Measurements from ENCODE around the gene CDIP1.
A peak's percentile ranks its signal among the peaks of the same experiment; 100 is the strongest.

CDIP1 gene

DNA sequence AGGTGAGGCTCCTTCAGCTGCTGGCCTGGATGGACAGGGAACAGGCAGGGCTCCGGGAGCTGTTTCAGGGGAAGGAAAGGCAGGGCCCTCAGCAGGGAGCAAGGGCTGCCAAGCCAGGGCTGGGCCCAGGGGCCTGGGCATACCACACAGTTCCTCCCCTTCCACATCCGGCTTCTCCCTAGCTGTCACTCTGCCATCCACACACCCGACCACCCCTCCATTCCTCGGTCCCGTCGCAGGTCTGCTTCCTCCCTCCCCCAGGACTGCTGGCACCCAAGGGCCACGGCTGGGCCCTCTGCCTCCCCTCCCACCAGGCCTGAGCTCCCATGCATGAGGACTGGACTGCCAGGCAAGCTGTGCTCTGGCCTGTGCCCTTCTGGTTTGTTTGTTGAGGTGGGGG is 24.0 kb downstream of the CDIP1 start:
- no peak for DNase-seq (ENCODE audit: low read depth)

DNA sequence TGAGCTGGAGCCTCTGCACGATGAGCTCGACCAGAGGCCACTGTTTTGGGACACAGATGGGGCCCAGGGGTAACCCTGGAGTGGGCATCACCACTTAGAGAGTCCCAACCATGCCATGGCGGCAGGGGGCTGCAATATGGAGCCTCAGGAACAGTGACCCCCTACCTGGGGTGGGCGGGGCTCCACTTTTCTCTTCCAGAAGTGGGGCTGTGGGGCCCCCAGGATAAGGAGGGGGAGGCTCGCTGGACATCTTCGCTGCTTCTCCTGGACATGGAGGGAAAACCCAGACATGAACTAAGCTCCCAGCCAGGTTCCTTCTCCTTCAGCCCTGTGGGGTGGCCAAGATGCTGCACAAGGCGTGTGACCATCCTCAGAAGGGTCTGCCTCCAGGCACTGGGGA is 24.7 kb downstream of the CDIP1 start:
- no peak for DNase-seq (ENCODE audit: low read depth)

DNA sequence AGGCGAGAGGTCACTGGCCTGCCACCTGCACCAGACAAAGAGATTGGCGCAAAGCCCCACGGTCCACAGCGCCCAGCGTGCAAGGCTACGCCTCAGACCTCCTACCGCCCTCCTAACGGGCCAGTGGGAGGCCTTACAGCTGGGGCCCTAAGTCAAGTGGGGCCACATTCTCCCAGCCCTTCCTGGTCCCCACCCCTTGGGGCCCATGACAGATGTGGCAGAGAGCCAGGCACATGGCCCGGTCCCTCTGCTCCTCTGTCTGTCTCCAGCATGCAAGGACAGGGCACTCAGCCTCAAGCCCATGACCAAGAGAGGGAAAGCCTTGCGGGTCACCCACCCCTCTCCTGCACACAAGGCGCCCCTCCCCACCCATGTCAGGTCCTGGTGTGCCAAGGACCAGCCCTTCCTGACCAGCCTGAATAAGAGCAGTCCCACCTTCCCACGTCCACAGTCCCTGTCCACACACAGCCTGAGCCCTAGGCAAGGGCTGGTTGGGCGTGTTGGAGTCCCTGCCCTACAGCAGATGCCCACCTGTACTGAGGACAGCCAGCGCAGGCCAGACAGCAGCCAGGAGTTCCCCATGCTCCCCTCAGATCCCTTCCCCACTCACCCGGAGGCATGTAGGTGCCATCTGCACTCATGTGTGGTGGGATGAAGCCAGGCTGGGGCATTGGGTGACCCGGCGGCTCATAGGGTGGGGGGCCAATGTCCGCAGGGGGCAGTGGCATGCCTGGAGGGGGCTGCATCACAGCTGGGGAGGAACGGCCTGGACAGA is 25.3 kb downstream of the CDIP1 start:
- DNase-seq (ENCODE audit: low read depth), result no peak

DNA sequence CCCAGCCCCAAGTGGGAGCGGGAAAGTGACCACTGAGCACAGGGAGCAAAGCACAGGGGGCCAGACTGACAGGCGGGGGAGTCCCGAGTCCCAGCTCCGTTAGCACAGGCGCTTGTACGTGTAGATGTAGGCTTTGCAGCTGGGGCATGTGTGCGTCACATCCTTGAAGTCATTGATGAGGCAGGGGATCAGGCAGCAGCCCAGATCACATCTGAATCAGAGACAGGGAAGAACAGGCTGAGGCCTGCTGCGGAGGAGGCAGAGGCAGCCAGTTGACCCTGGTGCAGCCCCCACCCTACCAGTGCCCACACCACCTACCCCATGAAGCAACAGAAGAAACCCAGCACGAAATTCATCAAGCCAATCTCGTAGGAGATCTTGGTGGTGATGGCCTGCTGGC is 26.1 kb downstream of the CDIP1 start:
- DNase-seq (ENCODE audit: low read depth), result no peak

DNA sequence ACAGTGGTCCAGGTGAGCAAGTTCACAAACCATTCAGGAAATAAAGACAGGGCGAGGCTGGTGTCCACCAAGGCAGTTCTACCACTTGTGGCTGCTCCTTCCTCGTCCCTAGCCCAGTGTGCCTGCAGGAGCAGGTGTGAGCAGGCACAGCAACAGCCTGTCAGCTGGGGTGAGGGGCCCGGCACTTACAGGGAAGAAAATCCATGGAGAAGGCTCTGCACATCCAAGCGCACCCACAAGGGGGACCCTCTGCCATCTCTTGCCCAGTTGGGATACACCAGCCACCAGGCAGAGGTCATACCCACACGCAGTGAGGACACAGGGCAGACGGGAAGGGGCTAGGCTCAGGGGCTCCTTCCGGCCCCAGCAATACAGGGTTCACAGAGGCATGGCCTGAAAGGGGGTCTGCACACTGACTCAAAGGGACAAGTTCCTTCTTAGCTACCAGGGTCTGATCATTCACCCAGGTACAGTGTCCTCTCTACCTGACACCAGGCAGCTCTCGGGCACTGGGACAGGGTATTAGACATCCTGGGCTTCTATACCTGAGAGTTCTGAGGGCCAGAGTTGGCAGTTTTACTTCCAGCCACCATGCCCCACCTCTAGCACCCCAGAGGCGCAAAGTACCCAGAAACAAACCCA is 27.0 kb downstream of the CDIP1 start:
- no peak for DNase-seq (ENCODE audit: low read depth)

DNA sequence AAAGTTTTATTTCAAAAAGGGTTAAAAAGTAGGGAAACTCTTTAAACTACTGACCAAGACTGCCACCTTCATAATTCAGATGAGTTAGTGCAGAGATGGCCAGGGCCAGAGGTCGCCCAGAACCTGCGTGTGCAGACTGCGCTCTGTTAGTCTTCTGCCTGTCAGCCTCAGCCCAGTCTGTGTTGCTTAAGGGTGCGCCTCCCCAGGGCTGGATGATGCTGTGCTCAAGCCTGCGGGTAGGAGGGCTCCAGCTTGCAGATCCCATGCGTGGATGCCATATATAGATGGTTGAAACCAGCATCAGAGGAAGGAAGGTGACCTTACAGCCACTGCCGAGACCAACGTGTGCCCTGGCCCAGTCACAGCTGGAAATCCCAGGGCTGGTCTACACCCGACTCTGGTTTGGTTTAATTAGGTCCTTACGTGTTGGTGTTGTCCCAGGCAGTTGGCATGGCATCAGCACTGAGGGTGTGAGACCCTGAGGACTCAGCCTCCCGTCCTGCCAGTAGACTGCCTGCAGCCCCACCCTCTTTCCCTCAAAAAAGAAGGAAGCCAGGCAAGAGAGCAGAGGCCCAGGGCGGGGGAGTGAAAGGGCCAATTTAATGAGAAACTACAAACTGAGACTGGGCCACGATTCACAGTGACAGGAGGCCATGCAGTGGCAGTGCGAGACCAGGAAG is 27.7 kb downstream of the CDIP1 start:
- DNase-seq (ENCODE audit: low read depth), result no peak

DNA sequence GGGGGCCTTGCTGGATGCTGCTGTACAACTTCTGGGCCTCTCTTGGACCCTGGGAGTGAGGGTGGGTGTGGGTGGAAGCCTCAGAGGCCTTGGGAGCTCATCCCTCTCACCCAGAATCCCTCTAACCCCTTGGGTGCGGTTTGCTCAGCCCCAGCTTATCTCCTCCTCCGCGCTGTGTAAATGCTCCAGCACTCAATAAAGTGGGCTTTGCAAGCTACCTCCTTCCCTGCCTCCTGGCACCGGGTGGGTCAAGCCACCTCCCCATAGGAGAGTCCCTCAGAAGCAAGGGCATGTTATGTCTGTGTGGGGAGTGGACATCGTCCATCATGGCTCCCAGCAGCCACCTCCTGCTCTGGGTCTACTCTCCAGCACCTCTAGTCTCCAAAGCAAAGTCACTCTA is 28.4 kb downstream of the CDIP1 start:
- DNase-seq (ENCODE audit: low read depth), result no peak

DNA sequence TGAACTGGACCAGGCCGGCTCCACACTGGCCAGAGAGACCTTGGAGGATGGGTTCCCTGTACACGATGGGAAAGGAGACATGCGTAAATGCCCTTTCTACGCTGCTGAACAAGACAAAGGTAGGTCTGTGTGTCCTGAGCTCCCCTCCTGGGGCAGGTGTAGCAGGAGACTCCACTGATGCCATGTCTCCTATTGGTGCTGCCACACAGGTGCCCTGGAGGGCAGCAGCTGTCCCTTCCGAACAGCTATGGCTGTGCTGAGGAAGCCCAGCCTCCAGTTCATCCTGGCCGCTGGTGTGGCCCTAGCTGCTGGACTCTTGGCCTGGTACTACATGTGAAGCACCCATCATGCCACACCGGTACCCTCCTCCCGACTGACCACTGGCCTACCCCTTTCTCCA is 29.2 kb downstream of the CDIP1 start:
- no peak for DNase-seq (ENCODE audit: low read depth)

DNA sequence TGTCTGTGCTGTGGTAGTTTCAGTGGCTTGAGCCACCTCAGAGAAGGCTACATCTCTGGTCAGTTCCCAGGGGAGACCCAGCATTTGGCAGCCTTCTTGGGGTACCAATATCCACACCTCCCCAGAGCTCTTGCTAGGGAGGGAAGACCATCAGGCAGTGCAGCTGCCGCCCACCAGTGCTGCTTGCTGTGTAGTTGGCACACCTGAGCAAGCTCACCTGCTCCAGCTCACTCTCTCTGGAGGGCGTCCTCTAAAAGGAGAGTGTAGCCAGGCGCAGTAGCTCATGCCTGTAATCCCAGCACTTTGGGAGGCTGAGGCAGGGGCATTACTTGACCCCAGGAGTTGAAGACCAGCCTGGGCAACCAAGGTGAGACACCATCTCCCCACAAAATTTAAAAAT is 29.8 kb downstream of the CDIP1 start:
- DNase-seq (ENCODE audit: low read depth), result no peak

DNA sequence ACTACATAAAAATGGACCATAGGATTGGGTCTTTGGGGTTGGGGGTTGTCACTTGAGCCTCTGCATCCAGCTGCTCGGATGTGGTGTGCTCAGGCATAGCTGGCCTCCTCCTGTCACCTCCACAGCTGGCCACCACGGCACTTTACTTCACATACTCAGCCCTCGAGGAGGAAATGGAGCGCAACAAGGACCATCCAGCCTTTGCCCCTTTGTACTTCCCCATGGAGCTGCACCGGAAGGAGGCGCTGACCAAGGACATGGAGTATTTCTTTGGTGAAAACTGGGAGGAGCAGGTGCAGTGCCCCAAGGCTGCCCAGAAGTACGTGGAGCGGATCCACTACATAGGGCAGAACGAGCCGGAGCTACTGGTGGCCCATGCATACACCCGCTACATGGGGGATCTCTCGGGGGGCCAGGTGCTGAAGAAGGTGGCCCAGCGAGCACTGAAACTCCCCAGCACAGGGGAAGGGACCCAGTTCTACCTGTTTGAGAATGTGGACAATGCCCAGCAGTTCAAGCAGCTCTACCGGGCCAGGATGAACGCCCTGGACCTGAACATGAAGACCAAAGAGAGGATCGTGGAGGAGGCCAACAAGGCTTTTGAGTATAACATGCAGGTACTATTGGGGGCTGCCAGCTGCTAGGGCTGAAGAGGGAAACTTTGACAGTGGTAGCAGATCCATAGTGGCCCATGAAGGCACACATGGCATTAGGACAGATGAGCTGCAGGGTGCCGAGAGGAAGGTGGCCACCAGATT is 30.8 kb downstream of the CDIP1 start:
- no peak for DNase-seq (ENCODE audit: low read depth)

DNA sequence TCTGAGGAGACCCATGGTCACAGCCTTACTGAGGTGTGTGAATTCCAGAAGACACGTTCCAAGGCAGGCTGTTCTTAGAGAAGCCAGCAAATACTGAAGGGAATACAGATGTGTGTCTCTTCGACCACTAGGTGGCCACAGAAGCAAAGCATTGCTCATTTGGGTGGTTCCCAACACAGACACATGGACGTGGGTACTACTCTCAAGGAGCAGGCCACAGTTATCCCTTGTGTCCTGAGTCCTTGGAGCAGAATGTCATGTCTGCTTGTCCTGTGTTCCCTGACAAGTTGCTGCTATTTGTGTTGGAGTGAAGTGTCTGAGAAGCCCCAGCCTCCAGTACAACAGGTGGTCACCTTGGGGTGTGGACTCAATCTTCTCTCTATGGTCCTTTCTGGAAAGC is 32.1 kb downstream of the CDIP1 start:
- peak; percentile 77 for DNase-seq (ENCODE audit: low read depth)

DNA sequence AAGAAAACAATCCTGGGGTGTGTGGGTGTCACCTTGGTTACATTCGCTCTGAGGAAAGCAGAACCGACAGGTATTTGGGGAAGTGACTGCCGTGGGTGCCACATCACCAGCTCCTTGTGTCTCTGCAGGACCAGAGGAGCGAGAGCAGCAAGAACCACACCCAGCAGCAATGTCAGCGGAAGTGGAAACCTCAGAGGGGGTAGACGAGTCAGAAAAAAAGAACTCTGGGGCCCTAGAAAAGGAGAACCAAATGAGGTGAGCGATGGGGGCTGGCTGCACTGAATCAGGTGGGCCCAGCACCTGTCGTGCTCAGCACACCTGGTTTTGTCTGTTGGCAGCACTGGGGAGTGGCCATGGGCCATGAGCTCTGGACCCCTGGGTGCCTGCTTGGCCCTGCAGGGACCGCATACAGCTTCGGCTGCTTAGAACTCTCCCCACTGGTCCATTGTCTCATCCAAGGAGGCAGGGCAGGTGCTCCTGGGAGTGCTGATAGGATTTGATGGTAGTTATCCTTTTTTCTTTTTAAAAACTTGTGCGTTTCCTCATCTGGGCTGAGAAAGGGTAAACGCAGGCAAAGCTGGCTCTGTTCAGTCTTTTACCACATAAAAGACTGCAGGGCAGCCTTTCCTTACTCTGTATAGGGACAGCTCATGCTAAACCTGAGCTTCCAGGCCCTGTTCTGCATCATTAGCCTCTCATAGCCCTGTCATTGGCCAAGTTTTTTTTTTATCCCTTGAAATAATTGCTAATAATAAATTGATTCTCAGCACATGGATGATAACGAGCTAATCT is 33.0 kb downstream of the CDIP1 start:
- no peak for DNase-seq (ENCODE audit: low read depth)

DNA sequence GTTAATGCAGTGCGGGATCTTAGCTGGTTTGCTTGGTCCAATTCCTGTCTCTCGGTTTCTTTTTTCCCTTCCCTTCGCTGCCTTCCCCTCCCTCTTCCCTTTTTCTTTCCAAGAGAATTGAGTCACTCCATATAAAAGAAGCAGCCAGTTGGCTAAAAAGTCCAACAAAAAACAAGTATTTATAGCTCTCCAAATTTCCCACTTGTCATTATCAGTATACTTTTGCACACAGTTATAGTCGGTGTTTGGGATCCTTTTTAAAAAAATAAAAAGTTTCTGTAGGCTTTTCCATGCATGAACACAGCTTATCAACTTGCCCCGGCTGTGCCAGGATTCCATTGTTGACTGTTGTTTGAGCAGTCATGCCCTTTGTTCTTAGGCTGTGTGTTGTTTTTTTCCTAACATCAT is 37.5 kb downstream of the CDIP1 start:
- DNase-seq (ENCODE audit: low read depth), result no peak

DNA sequence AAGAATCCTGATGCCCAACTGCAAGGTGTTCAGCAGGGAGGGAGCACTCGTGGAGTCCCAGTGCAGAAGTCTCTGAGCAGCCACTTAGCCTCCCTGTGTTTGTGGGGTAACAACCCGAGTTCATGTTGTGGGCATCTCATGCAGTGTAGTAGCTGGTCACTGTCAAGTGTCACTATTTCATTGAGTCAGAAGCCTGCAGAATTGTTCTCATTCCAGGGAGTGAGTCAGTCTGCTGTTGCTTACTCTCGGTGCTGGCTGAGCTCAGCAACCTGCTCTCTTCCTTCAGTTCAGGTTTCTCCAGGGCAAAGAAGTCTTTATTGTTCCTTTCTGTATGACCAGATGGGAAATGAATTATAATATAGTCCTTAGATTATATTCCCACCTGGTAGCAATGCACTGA is 38.3 kb downstream of the CDIP1 start:
- no peak for DNase-seq (ENCODE audit: low read depth)

DNA sequence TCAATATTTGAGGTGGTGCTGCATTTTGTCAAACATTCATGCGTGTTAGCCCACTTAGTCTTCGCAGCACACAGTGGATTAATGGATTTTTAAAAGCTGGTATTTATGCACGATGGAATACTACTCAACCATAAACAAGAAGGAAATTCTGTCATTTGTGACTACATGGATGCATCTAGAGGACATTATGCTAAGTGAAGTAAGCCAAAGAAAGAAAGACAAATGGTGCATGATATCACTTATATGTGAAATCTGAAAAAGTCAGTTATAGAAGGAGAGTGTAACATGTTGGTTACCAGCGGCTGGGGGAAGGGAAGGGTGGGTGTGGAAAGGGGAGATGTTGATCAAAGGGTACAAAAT is 39.4 kb downstream of the CDIP1 start:
- no peak for DNase-seq (ENCODE audit: low read depth)

DNA sequence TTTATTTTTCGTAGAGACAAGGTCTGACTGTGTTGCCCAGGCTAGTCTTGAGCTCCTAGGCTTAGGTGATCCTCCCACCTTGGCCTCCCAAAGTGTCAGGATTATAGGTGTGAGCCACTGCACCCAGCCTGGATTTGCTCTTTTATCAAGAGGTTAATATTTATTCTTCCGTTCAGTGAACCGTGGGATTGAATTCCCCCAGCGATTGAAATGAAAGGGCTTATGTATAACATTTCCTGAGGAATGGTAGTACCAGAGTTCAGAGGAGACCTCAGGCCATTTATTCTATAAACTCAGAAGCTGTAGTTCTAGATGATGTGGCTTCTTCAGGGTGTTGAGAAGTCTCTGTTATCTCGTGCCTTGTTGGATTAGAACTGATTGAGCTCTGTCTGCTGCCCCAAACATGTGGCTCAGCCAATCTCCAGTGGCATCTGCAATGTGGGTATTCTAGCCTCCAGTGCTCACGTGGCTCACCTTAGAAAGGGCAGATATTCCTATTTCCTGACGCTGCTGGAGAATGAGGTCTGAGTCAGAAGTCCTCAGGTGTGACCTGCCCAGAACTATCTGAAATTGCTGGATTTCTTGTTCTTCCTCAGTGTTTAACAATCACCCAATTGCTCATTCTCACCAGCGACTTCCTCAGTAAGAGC is 39.9 kb downstream of the CDIP1 start:
- DNase-seq (ENCODE audit: low read depth), result no peak

DNA sequence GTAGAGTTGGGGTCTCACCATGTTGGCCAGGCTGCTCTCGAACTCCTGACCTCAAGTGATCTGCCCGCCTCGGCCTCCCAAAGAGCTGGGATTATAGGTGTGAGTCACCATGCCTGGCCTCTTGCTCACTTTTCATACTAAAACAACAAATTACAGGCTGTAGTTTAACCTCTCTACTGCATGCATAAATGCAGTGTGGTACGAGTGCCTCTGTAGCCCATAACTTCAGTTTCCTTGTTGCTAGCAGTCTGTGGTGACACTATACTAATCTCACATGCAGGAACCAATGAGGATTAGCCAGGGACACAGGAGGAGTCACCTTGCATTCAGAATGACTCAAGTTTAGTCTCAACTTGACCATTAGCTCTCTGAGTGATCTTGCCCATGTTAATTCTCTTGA is 42.3 kb downstream of the CDIP1 start:
- no peak for DNase-seq (ENCODE audit: low read depth)

DNA sequence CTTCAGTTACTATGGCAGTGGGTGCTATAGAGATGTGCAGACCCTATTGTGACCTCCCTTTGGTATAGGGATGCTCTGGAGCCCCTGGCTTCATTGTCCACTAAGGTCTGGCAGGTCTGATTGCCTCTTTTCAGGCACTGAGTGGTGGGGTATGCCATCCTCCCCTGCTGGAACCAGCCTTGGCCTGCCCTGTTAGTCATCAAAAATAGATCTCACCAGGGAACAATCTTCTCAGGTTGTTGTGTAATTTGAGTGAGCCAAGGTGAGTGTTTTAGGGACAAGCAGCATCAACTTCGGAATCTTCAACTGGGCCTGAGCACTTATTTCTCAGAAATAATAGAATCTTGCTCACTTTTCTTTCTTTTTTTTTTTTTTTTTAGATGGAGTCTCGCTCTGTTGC is 42.8 kb downstream of the CDIP1 start:
- DNase-seq (ENCODE audit: low read depth), result no peak

DNA sequence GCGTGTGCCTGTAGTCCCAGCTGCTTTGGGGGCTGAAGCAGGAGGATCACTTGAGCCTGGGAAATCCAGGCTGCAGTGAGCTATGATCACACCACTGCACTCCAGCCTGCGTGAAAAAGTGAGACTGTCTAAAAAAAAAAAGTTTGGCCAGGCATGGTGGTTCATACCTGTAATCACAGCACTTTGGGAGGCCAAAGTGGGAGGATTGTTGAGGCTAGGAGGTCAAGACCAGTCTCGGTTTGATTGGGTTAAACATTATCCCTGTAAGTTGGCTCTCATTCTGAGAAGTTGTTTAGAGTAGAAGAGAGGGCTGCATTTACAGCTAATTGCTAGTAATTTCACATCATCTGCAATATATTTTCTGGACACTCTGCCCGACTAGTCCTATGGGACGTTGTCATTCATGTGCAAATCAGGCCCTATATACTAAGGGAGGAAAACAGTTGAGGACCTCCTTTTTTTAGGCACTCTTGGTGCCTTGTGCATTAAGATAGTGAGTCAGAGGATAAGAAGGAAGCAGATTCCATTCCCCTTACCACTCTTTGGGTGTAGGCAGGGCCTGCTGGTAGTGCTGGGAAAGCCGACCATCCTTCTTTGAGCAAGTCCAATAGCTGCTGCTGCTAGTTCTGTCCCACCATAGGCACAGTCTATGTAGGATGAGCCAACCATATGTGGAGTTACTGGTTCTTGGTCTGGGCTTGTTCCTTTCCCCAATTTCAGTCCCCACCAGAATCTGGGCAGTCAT is 43.7 kb downstream of the CDIP1 start:
- no peak for DNase-seq (ENCODE audit: low read depth)

DNA sequence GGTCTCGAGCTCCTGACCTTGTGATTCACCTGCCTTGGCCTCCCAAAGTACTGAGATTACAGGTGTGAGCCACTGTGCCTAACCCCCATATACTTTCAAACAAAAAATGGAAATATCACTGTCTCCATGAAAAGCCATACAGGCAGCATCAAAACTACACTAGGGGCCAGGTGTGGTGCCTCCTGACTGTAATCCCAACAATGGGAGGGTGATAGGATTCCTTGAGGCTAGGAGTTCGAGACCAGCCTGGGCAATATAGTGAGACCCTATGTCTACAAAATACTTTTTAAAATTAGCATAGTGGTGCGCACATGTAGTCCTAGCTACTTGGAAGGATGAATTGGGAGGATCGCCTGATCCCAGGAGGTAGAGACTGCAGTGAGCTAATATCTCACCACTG is 46.7 kb downstream of the CDIP1 start:
- DNase-seq (ENCODE audit: low read depth), result no peak

DNA sequence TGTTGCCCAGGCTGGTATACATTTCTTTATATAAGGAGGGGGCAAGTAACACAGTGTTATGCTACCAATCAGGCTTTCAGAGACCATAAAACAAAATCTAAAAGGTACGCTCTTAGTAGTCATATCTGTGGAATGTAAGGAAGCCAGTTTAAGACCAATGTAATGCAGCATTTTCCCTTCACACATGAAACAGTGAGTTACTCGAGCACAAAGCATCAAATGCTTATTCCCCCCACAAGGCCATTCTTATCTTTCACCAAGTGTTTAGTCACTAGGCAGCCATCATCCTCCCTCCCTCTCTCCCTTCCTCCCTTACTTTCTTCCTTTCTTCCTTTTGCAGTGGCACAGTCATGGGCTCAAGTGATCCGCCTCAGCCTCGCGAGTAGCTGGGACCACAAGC is 49.5 kb downstream of the CDIP1 start:
- DNase-seq (ENCODE audit: low read depth), result no peak
